ENCODE measurements around the gene NLN. TPM values are rescaled to one million over a fixed set of nuclear protein-coding genes. Genes with fewer than 3 reads are reported as not detected.
"Not testable (repeated sequence)": the region's sequence is repeated elsewhere in the genome, so short reads cannot be mapped to it uniquely, and the experiment has no call there.

The NLN gene
- total RNA-seq, 4 donors from 2014 or later: 6.5 to 11.5 (median 9.8) TPM

GRCh38 chr5:65774346-65774745 is 52.3 kb downstream of the NLN start:
- no peak overlapping the region for H3K27ac ChIP-seq
- no peak overlapping the region for H3K4me3 ChIP-seq
- H3K4me1 ChIP-seq: no peaks in the 10 kb centered on the region
- no peaks in the 10 kb centered on the region for H3K9me3 ChIP-seq
- no peak for ATAC-seq
- TF ChIP-seq POLR2AphosphoS5 (IDR thresholded peaks at IDR 0.05) (no peak), EP300 (IDR thresholded peaks at IDR 0.05) (no peak), POLR2A (IDR thresholded peaks at IDR 0.05) (no peak)
- TF ChIP-seq, protein P1, sequence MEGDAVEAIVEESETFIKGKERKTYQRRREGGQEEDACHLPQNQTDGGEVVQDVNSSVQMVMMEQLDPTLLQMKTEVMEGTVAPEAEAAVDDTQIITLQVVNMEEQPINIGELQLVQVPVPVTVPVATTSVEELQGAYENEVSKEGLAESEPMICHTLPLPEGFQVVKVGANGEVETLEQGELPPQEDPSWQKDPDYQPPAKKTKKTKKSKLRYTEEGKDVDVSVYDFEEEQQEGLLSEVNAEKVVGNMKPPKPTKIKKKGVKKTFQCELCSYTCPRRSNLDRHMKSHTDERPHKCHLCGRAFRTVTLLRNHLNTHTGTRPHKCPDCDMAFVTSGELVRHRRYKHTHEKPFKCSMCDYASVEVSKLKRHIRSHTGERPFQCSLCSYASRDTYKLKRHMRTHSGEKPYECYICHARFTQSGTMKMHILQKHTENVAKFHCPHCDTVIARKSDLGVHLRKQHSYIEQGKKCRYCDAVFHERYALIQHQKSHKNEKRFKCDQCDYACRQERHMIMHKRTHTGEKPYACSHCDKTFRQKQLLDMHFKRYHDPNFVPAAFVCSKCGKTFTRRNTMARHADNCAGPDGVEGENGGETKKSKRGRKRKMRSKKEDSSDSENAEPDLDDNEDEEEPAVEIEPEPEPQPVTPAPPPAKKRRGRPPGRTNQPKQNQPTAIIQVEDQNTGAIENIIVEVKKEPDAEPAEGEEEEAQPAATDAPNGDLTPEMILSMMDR (IDR thresholded peaks at IDR 0.05): no peak
- H3K36me3 ChIP-seq: peaks cover 0 to 2% of the 10 kb centered on the region in 2 donors
- no peaks in the 10 kb centered on the region for H3K27me3 ChIP-seq

GRCh38 chr5:65775476-65775875 is 53.5 kb downstream of the NLN start:
- Histone ChIP-seq H3K9me3 (no peaks in the 10 kb centered on the region), H3K27me3 (no peaks in the 10 kb centered on the region), H3K4me1 (no peaks in the 10 kb centered on the region), H3K27ac (no peak overlapping the region), H3K4me3 (no peak overlapping the region), H3K36me3 (peaks cover 0 to 6% of the 10 kb centered on the region in 2 donors)
- no peak for ATAC-seq
- 100% methylated on average over 1 of the region's 2 CpGs; no CpG with 5 or more reads in 1 of the 2 donors for WGBS, 2 donors (ENCODE audit: low coverage in 1 of 2)
- no peak for TF ChIP-seq POLR2AphosphoS5 (IDR thresholded peaks at IDR 0.05)
- TF ChIP-seq, protein P1 (IDR thresholded peaks at IDR 0.05): no peak
- no peak for TF ChIP-seq POLR2A (IDR thresholded peaks at IDR 0.05)
- no peak for TF ChIP-seq EP300 (IDR thresholded peaks at IDR 0.05)

DNA sequence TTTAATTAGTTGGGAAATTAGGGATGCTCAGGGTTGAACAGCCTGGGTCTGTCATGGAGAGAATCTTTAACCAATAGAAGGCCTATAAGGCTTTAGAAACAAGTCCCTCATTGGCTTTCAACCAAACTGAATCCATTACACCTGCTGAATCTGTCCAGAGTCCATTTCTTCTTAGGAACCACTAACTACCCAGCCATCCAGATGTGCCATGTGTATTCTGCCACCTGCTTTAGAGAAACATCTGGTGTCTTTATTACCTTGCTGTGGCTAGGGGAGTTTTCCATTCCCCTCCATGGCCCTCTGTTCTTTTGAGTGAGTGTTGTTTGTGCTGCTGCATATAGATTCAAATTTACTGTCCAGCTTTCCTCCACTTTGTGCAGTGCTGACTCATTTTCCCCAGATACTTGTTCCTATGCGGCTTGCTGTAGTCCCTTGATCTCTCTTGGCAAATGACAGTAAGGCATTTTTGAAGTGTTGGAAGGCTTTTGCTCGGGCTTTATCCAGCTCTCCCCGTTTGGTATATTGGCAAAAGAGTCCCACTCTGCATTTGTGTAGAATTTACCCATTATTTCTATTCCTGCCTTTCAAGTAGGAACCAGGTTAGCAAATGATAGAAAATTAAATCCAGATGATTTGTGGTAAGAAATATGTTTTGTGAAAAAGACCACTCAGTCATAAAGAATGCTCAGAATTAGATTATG is 54.6 kb downstream of the NLN start:
- H3K4me1 ChIP-seq: no peaks in the 10 kb centered on the region
- no peak for ATAC-seq
- TF ChIP-seq POLR2A (IDR thresholded peaks at IDR 0.05): no peak
- WGBS, 2 donors (ENCODE audit: low coverage in 1 of 2): 71 to 72% methylated on average over 1 to 3 of the region's 3 CpGs
- H3K4me3 ChIP-seq: no peak overlapping the region
- no peak overlapping the region for H3K27ac ChIP-seq
- peaks cover 0 to 17% of the 10 kb centered on the region in 2 donors for H3K36me3 ChIP-seq
- no peaks in the 10 kb centered on the region for H3K9me3 ChIP-seq
- H3K27me3 ChIP-seq: no peaks in the 10 kb centered on the region

DNA sequence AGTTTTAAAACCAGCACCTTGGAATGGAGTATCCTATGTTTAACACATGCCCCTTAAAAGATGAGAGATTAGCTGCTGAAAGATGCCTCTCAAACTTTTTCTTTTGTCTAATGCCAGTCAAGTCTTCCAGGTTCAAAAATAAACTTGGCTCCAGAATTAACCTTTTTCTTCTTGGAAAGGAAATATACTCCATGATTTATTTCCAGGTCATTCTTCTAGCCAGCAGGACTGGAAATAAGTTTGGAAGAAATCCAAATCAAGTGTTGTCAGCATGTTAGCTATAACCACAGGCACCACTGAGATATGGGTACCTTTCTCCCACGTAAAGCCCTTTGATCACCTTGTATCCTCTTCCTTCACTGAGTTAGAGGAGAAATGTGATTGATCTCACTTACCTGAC is 56.1 kb downstream of the NLN start:
- WGBS, 2 donors (ENCODE audit: low coverage in 1 of 2): 60 to 67% methylated on average over 1 of the region's 1 CpG
- Histone ChIP-seq H3K4me3 (no peak overlapping the region), H3K27me3 (no peaks in the 10 kb centered on the region), H3K36me3 (peaks cover 0 to 31% of the 10 kb centered on the region in 2 donors), H3K9me3 (no peaks in the 10 kb centered on the region), H3K27ac (no peak overlapping the region), H3K4me1 (no peaks in the 10 kb centered on the region)
- ATAC-seq: no peak
- TF ChIP-seq, protein P1 (IDR thresholded peaks at IDR 0.05): no peak
- TF ChIP-seq POLR2AphosphoS5 (IDR thresholded peaks at IDR 0.05) (no peak), POLR2A (IDR thresholded peaks at IDR 0.05) (no peak), EP300 (IDR thresholded peaks at IDR 0.05) (no peak)

- 69 to 90% methylated on average over 1 of the region's 1 CpG for WGBS, 2 donors (ENCODE audit: low coverage in 1 of 2)
- Histone ChIP-seq H3K4me3 (no peak overlapping the region), H3K36me3 (peaks cover 0 to 31% of the 10 kb centered on the region in 2 donors)
Measured at GRCh38 chr5:65779643-65780042, 57.6 kb downstream of the NLN start.

GRCh38 chr5:65788296-65788695 is 66.3 kb downstream of the NLN start:
- peaks cover 0 to 52% of the 10 kb centered on the region in 2 donors for H3K36me3 ChIP-seq
- H3K4me3 ChIP-seq, ATAC-seq, H3K27me3 ChIP-seq, H3K27ac ChIP-seq, H3K9me3 ChIP-seq, H3K4me1 ChIP-seq: not testable (repeated sequence)
- 100% methylated on average over 1 to 2 of the region's 2 CpGs for WGBS, 2 donors (ENCODE audit: low coverage in 1 of 2)

More at GRCh38 chr5:65779643-65780042, 57.6 kb downstream of the NLN start:
- no peaks in the 10 kb centered on the region for H3K4me1 ChIP-seq
- ATAC-seq: no peak
- TF ChIP-seq, protein P1 (IDR thresholded peaks at IDR 0.05): no peak
- TF ChIP-seq POLR2AphosphoS5 (IDR thresholded peaks at IDR 0.05): no peak
- TF ChIP-seq EP300 (IDR thresholded peaks at IDR 0.05): no peak
- no peak for TF ChIP-seq POLR2A (IDR thresholded peaks at IDR 0.05)
- H3K9me3 ChIP-seq: no peaks in the 10 kb centered on the region
- no peak overlapping the region for H3K27ac ChIP-seq
- no peaks in the 10 kb centered on the region for H3K27me3 ChIP-seq
